NCI-H146 treated with DMSO at 0.1 percent for 48 hours (cell line): ENCODE data around the gene FGFBP1.

Experiments used
- DNase-seq: peaks from one replicate; lab custom pipeline; 2025; ENCODE audit not compliant: unreplicated experiment; lab: John Stamatoyannopoulos, UW

Gene FGFBP1

GRCh38 chr4:15938640-15939039, at the start of gene FGFBP1:
FGFBP1 (minus strand) TSS chr4:15938740; CDS start chr4:15936632, 2,108 bp downstream.
- no peak for DNase-seq

GRCh38 chr4:15988222-15988621, 49.7 kb upstream of the FGFBP1 start:
- DNase-seq, result no peak

GRCh38 chr4:15986907-15987306, 48.4 kb upstream of the FGFBP1 start:
- no peak for DNase-seq

- DNase-seq, result no peak
These were observed 45.1 kb upstream of the FGFBP1 start for GRCh38 chr4:15983610-15984009.

GRCh38 chr4:15982842-15983524, 44.4 kb upstream of the FGFBP1 start:
- DNase-seq, result no peak

- no peak for DNase-seq
These were observed 38.2 kb upstream of the FGFBP1 start for GRCh38 chr4:15976456-15977447.

- DNase-seq, result no peak
These were observed 32.7 kb upstream of the FGFBP1 start for GRCh38 chr4:15971068-15971801.

- no peak for DNase-seq
These were observed 30.2 kb upstream of the FGFBP1 start for GRCh38 chr4:15968551-15969300.

- DNase-seq, result no peak
These were observed 26.8 kb upstream of the FGFBP1 start for GRCh38 chr4:15965325-15965724.

- no peak for DNase-seq
These were observed 25.6 kb upstream of the FGFBP1 start for GRCh38 chr4:15964159-15964558.

- no peak for DNase-seq
These were observed 25.0 kb upstream of the FGFBP1 start for GRCh38 chr4:15963576-15963975.

- DNase-seq, result no peak
These were observed 24.5 kb upstream of the FGFBP1 start, which contains the start of gene FGFBP2 for GRCh38 chr4:15963001-15963451. FGFBP2 (minus strand) TSS chr4:15963175; CDS start chr4:15963129, 46 bp downstream.

GRCh38 chr4:15961781-15962510, 23.4 kb upstream of the FGFBP1 start:
- no peak for DNase-seq

GRCh38 chr4:15958562-15958961, 20.0 kb upstream of the FGFBP1 start:
- no peak for DNase-seq

- DNase-seq, result peak; percentile 48
These were observed 17.8 kb upstream of the FGFBP1 start for GRCh38 chr4:15956179-15956850.

- DNase-seq, result no peak
These were observed 17.1 kb upstream of the FGFBP1 start for GRCh38 chr4:15955670-15956069.

- no peak for DNase-seq
These were observed 15.1 kb upstream of the FGFBP1 start for GRCh38 chr4:15953625-15954024.

- DNase-seq, result no peak
These were observed 13.2 kb upstream of the FGFBP1 start for GRCh38 chr4:15951781-15952180.

GRCh38 chr4:15948826-15949225, 10.3 kb upstream of the FGFBP1 start:
- no peak for DNase-seq
